T-helper 1 cell (primary cell): Measurements from ENCODE around the gene SPAG8.
A peak's percentile ranks its signal among the peaks of the same experiment; 100 is the strongest.

ENCODE experiments used
- DNase-seq, 5 donors: peaks; one replicate each; pipeline ENCODE4 v3.0.0-alpha.2; 2012 to 2020

The SPAG8 gene

DNA sequence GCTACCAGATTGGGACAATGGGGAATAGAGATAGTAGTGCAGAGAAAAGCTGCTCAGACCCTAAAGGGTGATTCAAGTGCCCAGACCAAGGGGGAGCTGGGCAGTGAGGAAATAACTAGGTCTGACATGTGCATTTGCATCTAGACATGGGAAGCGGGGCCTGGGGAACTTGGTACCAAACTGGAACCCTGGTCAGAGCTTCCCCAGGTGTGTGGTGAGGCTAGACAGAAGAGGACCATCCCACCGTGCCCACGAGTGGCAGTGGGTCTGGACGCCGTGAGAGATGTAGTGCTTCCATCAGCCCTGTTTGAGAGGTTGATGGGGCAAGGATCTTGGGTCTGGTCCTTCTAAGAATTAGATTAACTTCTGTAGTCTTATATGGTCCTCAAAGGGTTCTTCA is 24.5 kb upstream of the SPAG8 start:
- DNase-seq, result no peak

DNA sequence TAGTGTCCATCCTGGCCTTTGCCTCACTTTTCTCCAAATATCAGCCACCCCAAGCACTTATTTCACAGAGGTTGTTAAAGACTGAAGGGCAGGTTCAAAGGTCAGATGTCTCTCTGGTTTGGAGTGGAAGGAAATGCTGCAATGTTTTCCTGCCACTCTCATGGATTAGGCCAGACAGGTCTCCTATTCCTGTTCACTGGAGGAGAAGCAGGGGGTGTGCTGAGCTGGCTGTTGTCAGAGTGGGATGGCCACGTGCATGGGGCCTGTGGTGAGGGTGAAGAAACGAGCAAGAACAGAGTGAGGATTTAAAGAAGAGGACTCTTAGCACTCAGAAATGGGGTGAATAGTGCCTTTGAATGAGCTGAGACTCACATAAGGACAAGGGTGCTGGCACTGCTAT is 23.7 kb upstream of the SPAG8 start:
- no peak for DNase-seq

DNA sequence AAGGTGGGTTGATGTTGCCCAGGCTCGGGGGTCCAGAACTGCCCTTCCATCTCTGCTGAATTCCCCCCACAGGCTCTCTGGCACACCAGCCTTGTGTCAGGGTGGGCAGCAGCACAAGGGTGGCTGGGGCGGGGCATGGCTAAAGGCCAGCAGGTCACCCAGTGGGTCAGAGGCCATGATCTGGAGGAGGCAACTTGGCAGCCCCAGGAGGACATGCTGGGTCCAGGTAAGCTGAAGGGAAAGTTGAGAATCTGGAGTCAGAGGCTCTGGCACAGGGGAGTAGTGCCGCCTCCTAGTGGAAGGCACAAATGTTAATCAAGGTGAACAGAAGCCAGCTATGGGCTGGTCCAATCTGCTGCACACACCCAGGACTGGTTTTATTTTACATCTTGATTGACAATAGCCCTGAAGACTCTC is 23.2 kb upstream of the SPAG8 start:
- peak in 1 of 5 donors; percentile 24 for DNase-seq

DNA sequence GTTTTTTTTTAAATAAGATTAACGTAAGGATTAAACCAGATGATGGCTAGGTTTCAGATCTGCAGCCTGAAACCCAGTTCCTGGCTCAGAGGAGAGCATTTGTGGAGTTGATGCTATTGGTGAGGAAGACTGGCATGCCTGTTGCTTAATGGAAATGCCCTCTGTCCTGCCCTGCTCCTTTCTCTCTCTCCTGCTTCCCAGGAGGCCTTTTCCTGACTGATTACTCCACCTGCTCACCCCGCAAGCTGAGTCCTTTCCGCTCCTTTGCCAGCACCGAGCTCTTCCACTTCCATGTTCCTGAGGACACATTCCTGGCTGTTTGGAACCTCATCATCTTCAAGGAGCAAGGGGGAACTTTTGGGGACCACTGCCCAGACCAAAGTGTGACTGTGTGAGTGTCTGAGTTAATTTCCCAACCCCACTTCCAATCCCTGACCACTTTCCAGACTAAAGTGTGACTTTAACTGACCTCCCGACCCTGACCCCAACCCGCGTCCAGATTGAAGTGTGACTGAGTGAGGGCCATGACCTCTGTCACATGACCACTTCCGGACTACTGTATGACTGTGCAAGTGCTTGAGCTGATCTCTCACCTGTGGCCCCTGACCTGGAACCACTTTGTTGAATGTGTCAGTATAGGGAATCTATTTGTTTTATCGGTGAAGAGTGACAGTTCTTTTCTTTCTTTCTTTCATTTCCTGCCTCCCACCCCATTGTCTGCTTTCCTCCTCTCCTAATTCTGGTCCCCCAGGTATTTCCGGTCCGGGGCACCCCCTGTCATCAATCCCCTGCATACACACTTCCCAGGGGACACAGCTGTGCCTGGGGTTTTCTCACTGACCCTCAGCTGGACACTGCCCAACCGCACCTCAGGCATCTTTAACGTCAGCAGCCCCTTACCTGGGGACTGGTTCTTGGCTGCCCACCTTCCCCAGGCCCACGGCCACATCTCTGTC is 22.5 kb upstream of the SPAG8 start:
- DNase-seq, result no peak

DNA sequence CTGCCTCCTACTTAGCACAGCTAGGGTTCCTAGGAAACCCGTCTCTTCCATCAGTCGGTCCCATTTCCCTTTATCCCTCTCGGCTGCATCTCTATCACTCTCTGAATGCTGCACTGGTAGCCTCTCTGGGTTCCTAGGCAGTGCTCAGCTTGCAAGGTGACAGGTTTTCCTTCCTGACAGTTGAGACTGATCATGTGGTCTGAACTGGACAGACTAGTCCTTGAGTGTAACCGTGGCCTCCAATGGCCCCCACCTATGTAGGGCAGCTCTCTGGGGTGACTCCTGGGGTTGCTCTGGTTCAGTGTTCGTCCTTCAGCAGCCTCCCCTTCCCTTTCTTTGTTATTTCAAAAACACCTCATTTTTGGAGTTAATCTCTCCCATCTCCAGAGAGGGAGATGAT is 20.8 kb upstream of the SPAG8 start:
- no peak for DNase-seq

DNA sequence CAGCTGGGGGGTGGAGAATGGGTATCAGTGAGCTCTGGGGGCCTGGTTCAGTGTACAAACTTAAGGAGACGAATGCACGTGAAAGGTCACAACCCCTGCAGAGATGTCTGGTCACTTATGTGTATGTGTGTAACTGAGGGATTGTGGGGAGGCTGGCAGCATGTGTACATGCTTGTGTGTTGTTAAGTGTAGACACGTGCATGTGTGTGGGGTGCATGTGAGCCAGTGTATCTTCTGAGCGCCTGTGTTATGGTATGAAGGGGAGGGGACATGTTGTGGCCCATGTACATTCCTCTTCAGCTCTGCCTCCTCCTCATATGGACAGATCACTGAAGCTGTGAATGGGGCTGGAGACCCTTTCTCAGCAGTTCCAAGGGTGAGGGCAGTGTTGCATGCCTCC is 19.0 kb upstream of the SPAG8 start:
- no peak for DNase-seq

DNA sequence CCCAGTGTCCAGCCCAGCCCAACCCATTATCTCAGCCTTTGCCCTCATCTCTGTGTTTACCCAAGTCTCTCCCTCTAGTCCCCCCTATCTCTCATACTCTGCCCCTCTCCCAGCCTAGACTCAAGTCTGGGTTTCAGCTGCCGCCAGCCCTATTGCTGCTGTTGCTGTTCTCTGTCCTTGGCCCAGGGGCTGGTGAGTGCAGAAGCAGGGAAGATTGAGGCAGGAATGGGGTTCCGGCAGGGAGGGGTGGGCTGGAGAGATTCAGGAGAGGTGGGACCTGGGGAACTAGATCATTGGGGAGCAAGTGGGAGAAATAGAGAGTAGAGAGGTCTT is 17.7 kb upstream of the SPAG8 start:
- DNase-seq, result no peak

DNA sequence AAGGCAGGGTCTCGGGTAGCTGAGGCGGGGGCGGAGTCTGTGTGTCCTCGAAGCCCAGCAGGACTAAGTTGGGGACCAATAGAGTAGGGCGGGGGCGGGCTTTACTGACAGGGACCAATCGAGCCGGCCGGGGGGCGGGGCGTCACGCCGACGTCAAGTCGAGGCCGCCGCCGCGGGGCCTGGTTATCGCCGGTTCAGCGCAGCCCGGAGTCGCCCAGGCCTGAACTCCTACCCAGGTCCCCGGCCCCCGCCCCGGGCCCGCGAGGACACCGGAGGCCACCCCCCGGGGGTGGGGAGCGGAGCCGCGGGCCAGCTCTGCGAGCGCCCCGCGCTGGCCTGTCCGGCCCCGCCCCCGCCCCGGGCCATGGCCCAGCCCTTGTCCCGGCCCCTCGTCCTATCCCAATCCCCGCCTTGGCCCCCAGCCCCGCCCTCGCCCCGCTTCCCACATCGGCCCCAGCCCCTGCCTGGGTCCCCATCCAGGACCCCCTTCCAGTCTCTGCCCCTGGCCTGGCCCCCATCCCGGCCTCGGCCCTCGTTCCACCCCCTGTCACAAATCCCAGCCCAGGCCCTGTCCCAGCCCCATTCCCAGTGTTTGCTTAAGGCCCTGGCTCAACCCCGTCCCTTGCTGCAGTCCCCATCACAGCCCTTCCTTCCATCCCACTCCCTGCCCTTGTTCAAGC is 17.2 kb upstream of the SPAG8 start, which contains the start of gene TMEM8B:
TSS of gene TMEM8B (plus strand) at position 145 of the 680 bp plus-strand sequence. CDS start at position 365, 220 bp downstream.
- peak; percentile 91 to 96 (median 93) for DNase-seq

DNA sequence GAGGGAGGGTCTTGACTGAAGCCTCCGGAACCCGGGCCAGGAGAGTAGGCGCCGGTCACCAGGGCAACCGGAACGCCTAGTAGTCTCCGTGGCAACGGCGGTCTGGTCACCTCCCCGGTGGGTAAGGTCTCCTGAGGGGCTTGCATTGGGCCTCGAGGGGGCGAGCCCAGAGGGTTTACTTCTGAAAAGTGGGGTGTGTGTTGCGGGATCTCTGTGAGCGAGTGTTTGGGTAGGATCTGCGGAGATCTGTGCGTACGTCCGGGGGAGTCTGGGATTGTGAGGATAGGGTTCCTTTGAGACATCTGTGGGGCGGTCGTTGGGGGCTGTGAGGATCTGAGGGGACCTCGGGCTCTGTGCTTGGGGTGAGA is 16.6 kb upstream of the SPAG8 start, which contains the start of gene FAM221B:
TSS of gene FAM221B (minus strand) at position 17 of the 368 bp plus-strand sequence. CDS start 2,571 bp downstream, outside the sequence.
- peak in 1 of 5 donors; percentile 22 for DNase-seq

DNA sequence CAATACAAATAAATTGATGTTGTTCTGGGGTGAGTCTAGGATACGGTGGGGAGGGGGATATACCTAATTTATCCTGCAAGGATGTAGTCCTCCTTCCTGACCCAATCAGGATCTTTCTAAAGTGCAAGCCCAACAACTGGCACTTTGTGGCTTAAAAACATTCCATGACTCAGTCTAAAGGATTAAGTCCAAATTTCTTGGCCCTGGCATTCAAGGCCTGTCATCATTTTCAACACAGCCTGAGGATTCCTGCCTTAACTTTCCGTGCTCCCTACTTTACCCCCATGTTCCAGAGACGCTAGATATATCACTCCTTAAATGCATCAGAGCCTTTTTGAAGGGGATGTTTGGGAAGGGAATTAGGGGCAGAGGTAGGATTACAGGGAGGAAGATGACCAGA is 15.4 kb upstream of the SPAG8 start:
- no peak for DNase-seq

DNA sequence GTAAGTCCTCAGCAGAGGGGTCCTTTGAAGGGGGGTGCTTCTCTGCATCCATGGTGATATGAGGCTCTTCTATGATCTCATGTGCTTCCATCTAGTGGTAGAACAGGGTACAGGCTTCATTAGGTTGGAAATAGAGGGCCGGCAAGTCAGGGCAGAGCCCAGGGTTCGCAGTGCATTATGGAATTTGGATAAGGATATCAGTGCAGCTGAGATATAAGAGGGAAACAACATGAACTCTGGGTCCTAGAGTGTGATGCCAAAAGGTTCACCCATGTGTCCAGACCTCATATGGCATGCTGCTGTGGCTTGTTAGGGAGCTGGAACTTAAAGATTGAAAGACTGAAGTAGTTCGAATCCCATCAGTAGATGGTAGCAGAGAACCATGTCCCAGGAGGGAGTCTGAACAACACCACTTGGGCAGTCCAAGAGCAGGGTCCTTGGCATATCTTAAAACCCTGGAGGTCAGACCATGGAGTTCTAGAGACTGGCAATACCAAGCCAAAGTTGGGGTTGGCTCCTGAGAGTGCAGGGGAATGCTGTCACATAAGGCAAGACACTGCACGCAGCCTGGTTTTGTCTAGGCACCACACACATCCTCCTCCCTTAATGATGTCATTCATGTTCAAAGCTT is 14.1 kb upstream of the SPAG8 start:
- peak in 1 of 5 donors; percentile 48 for DNase-seq

DNA sequence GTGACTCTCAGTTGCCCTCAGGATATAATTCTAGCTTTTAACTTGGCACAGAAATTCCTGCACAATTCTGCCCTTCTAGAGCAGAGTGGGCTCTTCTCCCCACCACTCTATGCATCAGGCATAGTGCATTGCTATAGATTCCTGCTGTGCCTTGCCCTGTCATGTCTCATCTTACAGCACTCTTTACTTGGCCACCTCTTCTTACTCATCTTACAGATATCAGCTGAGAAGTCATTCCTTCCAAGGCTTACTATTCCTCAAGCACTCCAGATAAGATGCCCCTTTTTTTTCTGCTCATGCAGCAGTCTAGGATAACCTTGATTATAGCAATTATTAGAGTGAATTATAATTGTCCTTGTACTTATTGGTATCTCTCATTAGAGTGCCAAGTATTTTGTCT is 10.9 kb upstream of the SPAG8 start:
- no peak for DNase-seq

DNA sequence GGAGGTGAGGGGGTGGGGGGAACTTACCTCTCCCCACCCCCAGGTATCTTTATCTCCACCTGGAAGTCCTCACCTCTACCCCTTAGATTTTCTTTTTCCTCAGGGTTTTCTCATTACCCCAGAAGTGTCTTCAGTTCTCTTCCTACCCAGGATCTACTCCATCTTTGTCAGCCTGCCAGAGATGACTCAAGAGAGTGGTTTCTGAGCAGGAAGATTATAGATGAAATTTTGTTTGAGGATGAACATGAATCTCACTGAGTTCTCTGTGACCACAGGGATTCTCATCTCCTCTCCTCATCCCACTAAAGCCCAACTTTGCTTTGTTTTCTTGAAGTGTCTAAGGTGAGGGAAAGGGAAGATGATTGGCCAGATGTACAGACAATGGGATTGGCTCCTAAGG is 8.0 kb upstream of the SPAG8 start:
- no peak for DNase-seq

DNA sequence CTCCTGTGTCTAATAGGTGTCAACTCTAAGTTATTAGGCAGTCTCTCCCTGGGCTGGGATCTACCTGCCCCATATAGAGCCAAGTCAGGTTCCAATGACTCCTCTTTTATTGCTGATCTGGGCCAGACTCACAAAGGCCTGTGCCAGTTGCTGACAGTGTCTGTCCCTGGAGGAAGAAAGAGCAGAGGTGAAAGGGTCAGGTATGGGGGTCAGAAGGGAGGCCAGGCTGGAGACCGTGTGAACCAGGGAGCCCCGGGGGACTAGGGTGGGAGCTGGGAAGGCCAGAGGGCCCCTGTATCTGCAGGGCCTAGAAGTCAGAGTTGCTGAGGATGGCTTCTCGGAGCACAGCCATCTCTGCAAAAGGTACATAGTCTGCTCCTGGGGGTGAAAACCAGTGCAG is 6.3 kb upstream of the SPAG8 start:
- DNase-seq, result no peak

DNA sequence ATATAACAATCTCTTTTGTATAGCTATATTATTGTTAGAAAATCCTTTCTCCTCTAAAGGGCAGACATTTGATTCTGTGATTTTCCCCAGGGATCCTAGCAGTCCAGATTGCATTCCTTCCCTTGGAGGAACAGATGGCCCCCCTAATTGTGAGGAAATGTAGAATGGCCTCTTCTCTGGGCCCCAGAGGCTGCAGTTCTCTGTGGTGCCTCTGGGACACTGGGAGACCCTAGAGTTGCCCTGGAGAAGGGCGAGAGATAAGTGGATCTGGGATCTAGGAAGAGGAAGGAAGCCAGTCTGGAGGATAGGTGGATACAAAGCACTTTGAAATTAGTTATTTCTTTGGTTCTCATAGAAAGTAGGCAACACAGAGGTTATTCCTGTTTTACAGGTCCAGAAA is 4.6 kb upstream of the SPAG8 start:
- DNase-seq, result no peak

DNA sequence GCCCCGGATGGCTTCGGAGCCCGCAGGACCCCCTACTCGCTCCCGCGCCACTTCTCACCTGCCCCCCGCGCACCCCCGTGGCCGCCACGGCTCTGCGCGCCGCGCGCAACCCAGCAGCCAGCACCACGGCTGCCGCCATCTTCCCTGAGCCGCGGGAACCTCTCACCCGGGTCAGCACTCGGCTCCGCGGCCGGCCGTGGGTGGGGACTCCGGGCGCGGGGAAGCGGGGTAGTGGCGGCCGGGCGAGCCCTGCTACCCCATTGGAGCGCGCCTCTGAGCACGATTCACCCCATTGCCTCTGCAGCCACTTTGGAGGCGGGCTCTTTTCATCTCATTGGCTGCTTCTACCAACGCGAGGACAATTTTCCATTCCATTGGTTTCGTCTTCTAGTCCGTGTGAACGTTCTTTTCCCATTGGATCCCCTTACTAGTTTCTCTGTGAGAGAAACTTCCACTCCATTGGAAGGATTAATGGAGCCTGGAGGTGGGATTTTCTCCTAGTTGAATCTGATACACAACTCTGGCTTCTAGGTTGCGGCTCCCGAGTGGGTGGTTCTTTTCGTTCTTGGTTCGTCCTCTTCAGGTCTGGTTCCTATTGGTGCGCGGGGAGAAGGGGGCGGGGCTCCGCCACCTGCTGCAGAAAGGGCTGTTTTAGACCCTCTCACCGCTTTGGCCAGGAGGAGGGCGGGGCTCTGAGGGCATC is 2.9 kb upstream of the SPAG8 start, which contains the start of gene HINT2:
TSS of gene HINT2 (minus strand) at position 202 of the 703 bp plus-strand sequence. CDS start at position 139, 63 bp downstream.
- DNase-seq, result peak; percentile 95 to 99 (median 96)

DNA sequence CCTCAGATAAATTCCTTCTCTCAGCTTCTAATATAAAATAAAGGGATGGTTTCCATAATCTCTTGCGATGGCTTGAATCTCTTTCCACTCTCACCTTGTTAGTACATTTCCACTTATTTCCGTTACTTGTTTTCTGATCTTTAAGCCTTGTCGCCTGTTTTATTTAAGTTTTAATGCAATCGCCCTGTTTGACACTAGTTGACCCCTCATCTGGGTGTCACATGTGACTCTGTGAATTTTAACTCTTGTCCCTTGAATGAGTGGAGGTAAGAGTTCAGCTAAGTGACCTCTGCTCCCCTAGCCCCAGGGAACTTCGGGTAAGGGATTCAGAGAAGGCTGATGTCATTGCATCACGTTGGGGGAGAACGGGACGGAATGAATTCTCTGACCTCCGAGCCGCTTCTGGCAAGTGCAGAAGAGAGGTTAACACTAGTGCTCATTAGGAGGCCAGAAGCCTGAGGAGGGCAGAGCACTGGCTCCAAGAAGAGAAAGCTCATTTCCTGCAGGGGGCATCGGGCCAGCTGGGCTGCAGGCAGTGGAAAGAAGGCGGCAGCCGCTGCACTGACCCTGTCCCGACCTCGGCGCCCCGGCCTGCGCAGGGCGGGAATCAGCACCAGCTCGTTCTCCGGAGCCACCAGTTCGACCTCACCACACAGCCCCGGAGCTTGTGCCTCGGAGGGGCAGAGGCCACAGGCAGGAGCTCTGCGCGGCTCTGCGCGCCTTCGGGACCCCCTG is 2.2 kb upstream of the SPAG8 start:
- DNase-seq, result peak in 1 of 5 donors; percentile 55

DNA sequence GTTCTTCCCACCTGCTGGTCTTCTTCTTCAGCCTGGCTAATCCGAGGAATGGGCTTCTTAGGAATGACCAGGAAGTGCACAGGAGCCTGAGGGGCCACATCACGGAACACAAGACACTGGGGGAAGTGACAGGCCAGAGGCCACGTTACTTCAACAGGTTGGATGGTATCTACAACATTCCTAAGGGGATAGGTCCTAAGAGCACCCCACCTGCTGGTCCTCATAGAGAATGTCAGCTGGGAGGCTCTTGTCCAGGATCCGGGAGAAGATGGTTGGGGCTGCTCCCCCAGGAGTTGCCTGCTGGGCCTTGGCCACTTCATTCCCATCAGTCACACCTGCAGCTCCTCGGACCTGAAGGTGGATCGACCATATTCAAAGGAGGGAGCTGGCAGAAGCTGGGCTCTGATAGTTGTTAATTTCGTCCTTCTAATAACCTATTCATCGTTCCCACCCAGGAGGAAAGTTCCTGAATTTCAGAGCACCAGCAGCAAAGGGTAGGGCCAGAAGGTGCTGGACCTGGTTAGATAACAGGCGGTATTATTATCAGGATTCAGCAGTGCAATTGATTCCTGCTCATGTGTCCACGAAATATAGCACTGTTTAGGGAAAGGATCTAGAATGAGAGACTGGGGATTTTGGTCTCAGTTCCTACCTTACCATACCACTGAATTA is 1.5 kb upstream of the SPAG8 start:
- DNase-seq, result no peak

DNA sequence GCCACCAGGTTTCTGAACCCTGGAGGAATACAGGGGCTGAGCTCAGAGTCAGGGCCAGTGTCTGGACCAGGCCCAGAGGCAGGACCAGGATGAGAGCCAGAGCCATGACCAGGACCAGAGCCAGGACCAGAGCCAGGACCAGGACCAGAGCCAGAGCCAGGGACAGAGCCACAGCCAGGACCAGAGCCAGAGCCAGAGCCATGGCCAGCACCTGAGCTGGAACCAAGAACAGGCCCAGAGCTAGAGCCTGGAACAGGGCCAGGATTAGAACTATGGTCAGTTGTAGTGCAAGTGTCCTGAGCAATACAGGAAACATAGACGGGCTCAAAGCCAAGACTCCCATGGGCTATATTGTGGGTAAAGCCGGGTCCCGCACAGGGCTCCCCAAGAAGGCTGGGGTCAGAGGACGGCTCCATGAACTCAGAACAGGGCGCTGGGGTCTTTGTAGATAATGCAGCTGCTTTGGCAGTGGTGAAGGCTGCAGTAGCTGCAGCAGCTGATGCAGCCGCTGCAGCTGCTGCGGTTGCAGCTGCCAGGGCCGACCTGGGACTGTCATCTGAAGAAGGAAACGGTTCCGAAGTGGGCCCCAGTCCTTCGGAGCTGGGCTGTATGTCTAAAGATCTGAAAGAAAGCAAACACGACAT is 559 bp downstream of the SPAG8 start:
- no peak for DNase-seq

DNA sequence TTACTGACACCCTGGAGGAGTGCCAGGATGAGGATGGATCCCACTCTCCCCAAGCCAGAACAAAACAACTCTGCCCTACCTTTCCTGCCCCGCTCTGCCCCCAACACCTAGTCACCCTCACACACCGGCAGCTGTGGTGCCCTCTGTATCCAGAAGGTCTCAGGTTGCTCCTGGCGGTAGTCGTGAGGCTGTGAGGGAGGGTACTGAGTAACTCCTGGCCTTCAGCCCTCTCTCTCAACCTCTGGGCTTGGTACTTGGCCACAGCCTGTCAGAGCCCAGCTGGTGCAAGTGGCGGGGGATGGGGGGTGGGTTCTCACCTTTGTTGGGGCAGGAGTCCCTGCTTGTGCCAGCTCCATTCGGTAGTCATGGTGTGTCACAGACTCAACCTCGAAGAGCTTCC is 1.9 kb downstream of the SPAG8 start:
- DNase-seq, result no peak

DNA sequence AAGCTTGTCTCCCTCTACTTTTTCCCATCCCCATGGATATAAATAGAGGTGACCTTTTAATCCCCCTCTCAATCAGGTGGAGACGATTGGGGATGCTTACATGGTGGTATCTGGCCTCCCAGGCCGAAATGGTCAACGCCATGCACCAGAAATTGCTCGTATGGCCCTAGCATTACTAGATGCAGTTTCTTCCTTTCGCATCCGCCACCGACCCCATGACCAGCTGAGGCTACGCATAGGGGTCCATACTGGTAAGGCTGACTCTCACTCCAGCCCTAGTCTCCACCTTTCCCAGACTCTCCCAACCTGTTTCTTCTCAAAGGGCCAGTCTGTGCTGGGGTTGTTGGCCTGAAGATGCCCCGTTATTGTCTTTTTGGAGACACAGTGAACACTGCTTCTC is 3.6 kb downstream of the SPAG8 start:
- no peak for DNase-seq
